ENCODE data around the gene HIF3A.

DNA sequence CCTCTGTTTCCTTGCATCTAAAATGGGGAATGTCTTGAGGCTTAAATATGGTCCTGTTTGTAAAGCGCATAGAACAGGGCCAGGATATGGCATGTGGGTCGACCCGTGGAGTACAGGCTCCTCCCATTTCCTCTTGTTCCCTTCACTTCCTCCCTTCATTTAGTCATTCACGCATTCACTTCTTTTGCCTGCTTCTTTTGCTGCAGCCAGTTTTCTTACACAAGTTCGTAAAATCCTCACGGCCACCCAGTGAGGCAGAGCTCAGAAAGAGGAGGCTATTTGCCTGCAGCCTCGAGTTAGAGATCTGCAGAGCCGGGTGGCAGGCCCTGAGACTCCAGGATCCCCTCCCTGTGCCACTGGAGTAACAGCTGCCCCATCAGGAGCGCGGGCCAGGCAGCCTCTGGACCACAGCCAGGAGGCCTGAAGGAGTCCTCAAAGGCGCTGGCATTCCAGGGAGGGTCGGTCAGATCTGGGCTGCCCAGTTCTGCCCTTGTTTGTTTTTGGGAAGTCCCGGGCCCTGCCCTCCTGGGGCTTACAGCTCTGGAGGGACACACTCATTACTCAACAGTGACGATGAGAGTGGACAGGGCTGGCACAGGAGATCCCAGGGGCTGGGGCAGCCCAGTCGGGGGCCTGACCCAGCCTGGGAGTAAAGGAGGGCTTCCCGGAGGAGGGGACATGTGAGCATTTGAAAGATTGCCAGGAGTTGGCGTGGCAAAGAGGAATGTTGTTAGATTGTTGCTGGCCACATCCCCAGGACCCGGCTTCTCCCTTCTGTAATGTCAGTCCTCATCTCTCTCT, 54.6 kb downstream of the HIF3A start:
- TF ChIP-seq, protein P1, sequence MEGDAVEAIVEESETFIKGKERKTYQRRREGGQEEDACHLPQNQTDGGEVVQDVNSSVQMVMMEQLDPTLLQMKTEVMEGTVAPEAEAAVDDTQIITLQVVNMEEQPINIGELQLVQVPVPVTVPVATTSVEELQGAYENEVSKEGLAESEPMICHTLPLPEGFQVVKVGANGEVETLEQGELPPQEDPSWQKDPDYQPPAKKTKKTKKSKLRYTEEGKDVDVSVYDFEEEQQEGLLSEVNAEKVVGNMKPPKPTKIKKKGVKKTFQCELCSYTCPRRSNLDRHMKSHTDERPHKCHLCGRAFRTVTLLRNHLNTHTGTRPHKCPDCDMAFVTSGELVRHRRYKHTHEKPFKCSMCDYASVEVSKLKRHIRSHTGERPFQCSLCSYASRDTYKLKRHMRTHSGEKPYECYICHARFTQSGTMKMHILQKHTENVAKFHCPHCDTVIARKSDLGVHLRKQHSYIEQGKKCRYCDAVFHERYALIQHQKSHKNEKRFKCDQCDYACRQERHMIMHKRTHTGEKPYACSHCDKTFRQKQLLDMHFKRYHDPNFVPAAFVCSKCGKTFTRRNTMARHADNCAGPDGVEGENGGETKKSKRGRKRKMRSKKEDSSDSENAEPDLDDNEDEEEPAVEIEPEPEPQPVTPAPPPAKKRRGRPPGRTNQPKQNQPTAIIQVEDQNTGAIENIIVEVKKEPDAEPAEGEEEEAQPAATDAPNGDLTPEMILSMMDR (IDR thresholded peaks at IDR 0.05), result no peak
- no peak for TF ChIP-seq POLR2A (IDR thresholded peaks at IDR 0.05)
